Breast epithelium (tissue), 3 donors: ENCODE measurements around the gene PRSS2.

Source experiments
- POLR2A ChIP-seq: fragments of 450-650 bp; IDR thresholded peaks from one replicate; pipeline ENCODE4 v1.6.1; 2016; ENCODE audit warnings: antibody characterized with exemption, mild to moderate bottlenecking, moderate library complexity
- POLR2AphosphoS5 ChIP-seq, 3 donors: sonication (generic); formaldehyde crosslinking; IDR thresholded peaks; one replicate each; pipeline ENCODE4 v1.6.1; 2017; ENCODE audit warnings: antibody characterized with exemption in 3 of 3
- TF ChIP-seq, protein P1 (sequence below), 3 donors: fragments of 450-650 bp; IDR thresholded peaks; one replicate each; pipeline ENCODE4 v1.5.1; 2016 to 2017; ENCODE audit warnings: antibody characterized with exemption in 3 of 3, mild to moderate bottlenecking in 3 of 3, moderate library complexity in 3 of 3

DNA sequence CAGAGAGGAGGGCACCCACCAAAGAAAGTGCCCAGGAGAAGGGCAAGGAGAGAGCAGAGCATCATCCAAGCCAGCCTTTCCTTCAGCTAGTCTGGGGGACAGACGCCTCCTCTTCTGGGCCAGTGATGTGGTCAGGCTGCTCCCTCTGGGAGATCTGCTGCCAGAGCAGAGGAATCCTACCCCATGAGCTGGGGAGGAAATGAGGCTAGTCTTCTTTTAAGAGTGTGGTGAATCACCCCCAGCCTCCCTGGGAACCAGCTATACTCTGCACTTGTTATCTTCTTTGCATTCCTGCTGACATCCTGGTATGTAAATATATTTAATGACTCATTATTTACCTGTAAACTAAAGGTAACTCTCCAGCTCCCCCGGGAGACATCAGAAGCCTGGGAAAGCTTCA lies 42.5 kb downstream of the PRSS2 start:
- TF ChIP-seq, protein P1, sequence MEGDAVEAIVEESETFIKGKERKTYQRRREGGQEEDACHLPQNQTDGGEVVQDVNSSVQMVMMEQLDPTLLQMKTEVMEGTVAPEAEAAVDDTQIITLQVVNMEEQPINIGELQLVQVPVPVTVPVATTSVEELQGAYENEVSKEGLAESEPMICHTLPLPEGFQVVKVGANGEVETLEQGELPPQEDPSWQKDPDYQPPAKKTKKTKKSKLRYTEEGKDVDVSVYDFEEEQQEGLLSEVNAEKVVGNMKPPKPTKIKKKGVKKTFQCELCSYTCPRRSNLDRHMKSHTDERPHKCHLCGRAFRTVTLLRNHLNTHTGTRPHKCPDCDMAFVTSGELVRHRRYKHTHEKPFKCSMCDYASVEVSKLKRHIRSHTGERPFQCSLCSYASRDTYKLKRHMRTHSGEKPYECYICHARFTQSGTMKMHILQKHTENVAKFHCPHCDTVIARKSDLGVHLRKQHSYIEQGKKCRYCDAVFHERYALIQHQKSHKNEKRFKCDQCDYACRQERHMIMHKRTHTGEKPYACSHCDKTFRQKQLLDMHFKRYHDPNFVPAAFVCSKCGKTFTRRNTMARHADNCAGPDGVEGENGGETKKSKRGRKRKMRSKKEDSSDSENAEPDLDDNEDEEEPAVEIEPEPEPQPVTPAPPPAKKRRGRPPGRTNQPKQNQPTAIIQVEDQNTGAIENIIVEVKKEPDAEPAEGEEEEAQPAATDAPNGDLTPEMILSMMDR (IDR thresholded peaks at IDR 0.05), result no peak
- TF ChIP-seq POLR2A (no peak), POLR2AphosphoS5 (IDR thresholded peaks at IDR 0.05) (no peak)
